NCI-H1092 treated with DMSO at 0.1 percent for 48 hours (cell line): Measurements from ENCODE around the gene SRGN.
"Not testable (repeated sequence)": the region's sequence is repeated elsewhere in the genome, so short reads cannot be mapped to it uniquely, and the experiment has no call there.

ENCODE experiments used
- DNase-seq: peaks from one replicate; lab custom pipeline; 2025; lab: John Stamatoyannopoulos, UW

Gene SRGN

DNA sequence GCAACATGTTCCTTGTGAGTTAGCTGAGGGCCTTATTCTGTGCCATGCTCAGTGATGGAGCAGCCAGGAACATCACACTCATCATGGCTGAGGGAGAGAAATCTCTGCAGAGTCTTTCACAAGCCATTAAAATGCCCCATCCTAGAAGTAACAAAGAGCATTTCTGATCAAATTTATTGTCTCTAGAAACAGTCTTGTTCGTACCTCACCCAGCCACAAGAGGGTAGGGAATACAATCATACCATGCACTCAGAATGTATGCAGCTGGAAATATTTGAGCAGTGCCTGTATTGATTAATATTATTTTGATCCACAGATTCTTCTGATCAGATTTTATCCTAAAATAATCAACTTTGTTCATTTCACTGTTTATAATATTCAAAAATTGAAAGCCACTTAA, 53.4 kb downstream of the SRGN start:
- no peak for DNase-seq

DNA sequence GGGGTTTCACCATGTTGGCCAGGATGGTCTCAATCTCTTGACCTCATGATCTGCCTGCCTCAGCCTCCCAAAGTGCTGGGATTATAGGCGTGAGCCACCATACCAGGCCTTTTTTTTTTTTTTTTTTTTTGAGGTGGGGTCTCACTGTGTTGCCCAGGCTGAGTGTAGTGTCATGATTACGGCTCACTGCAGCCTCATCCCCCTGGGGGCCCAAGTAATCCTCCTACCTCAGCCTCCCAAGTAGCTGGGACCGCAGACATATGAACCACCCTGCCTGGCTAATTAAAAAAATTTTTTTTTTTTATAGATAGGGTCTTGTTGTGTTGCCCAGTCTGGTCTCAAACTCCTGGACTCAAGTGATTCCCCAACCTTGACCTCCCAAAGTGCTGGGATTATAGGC, 54.2 kb downstream of the SRGN start:
- not testable (repeated sequence) for DNase-seq

DNA sequence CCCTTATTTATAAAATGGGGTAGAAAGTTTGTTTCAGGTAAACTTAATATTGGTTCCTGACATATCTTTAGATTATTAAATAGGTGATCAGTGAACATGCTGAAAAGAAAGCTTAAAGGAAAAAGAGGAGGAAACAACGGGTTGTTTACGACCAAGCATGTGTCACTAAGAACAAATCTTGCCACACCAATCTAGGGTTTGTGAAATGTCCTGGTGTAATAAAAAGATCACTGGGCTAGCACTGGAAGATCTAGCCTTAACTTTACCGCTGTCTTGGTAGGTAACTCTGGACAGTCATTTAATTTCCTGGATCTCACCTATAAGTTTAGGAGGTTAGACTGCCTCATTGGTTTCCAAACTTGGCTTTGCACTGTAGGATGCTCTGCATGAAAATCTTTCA, 55.1 kb downstream of the SRGN start:
- no peak for DNase-seq

DNA sequence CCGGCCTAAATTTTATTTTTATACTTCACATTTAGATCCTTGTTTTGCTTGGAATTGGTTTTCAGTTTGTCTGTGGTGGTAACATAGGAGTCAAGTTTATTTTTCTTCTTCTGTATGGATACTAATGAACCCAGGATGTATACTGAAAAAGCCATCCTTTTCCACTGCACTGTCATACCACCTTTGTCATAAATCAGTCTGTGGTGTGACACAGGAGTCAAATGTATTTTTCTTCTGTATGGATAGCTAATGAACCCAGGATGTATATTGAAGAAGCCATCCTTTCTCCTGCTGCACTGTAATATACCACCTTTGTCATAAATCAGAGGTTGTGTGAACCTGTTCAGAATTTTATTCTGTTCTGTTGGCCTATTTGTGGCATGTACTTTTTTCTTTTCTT, 57.4 kb downstream of the SRGN start:
- no peak for DNase-seq

GRCh38 chr10:69145864-69146263, 58.0 kb downstream of the SRGN start:
- DNase-seq = no peak

DNA sequence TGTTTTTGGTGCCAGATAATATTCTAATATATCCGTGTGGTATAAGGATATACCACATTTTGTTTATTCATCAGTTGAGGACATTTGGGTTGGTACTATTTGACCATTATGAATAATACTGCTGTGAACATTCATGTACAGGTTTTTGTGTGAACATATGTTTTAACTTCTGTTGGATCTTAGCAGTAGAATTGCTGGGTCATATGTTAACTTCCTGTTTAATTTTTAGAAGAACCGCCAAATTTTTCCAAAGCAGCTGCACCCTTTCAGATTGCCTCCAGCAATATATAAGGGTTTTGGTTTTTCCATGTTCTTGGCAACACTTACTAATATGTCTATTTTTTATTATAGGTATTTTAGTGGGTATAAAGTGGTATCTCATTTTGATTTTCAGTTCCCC, 58.9 kb downstream of the SRGN start:
- DNase-seq = no peak

DNA sequence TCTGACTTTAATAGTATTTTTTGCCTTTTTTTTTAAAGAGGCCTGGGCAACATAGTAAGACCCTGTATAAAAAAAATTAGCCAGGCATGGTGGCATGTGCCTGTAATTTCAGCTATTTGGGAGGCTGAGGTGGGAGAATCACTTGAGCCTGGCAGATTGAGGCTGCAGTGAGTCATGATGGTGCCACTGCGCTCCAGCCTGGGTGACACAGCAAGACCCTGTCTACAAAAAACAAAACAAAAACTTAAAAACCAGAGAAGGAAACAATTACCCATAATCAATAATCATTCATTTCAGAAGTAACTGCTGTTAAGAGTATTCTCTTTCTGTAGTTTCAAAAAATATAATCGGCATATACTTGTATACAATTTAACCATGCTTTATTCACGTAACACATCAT, 64.1 kb downstream of the SRGN start:
- DNase-seq = no peak

- no peak for DNase-seq
These were observed 65.3 kb downstream of the SRGN start for GRCh38 chr10:69153227-69153626.
